HepG2 (cell line): ENCODE results near the gene TNS1. TPM values are rescaled to one million over a fixed set of nuclear protein-coding genes. Genes with fewer than 3 reads are reported as not detected.

ENCODE experiments used
- ATAC-seq: fragments of 200-7000 bp; cut with Tn5 transposase; 3 replicates; pipeline ENCODE4 v1.9.1; 2020; ENCODE audit warnings: mild to moderate bottlenecking, moderate library complexity
- BruUV-seq: library from RNA; stranded (reverse); fragments of 400-500 nt; replicated peaks from 2 replicates; lab custom pipeline; 2021; lab: Mats Ljungman, UMichigan
- CTCF ChIA-PET: fragments of 300-600 bp; formaldehyde crosslinking; extraction: SDS; loops from one replicate; lab custom pipeline; 2021; ENCODE audit warnings: low total read pairs, inconsistent platforms, low intra/inter-chr PET ratio; lab: Yijun Ruan, JAX
- POLR2A ChIA-PET: fragments of 350-600 bp; sonication (Branson Sonifier 250); formaldehyde crosslinking; loops from one replicate; lab custom pipeline; 2020; ENCODE audit warnings: antibody characterized with exemption, inconsistent platforms; lab: Yijun Ruan, JAX
- DNase-seq: peaks from one replicate; pipeline ENCODE4 v3.0.0-alpha.2; 2015; ENCODE audit warnings: low spot score
- FAIRE-seq: peaks from 3 replicates; lab custom pipeline; 2011; peaks lifted over from hg19 to GRCh38; lab: Jason Lieb, UNC
- H2AFZ ChIP-seq: one replicate; pipeline ENCODE4 v1.6.1; 2011; ENCODE audit warnings: low read length, inconsistent platforms
- H3K27ac ChIP-seq: fragments of 300-600 bp; 3 replicates; pipeline ENCODE4 v1.8.0; 2011; ENCODE audit warnings: mixed run types, mild to moderate bottlenecking, mixed read lengths, low read length, inconsistent platforms; ENCODE audit not compliant: insufficient read depth; ENCODE audit errors: extremely low read length
- H3K27me3 ChIP-seq, 2 experiments: fragments of 200-600 bp in 1 of 2; 2 replicates in 1 of 2; 3 replicates in 1 of 2; pipeline versions ENCODE4 v1.6.0 to v1.8.0; 2011; ENCODE audit warnings: low read length in 2 of 2, mild to moderate bottlenecking in 2 of 2, moderate library complexity in 2 of 2, inconsistent platforms in 1 of 2; ENCODE audit not compliant: insufficient read depth in 2 of 2, control insufficient read depth in 1 of 2
- H3K36me3 ChIP-seq, 2 experiments: fragments of 200-600 bp in 1 of 2; replicated peaks in 1 of 2; 2 replicates in 1 of 2; 3 replicates in 1 of 2; pipeline versions ENCODE4 v1.5.1 to v1.8.0; 2011; ENCODE audit warnings: low read length in 2 of 2, inconsistent platforms in 1 of 2; ENCODE audit not compliant: insufficient read depth in 2 of 2, control insufficient read depth in 1 of 2
- H3K4me1 ChIP-seq: 2 replicates; pipeline ENCODE4 v1.5.1; 2012; ENCODE audit warnings: low read length, inconsistent platforms; ENCODE audit not compliant: insufficient read depth
- H3K4me2 ChIP-seq: 2 replicates; pipeline ENCODE4 v1.6.0; 2011; ENCODE audit warnings: low read depth, low read length, inconsistent platforms
- H3K4me3 ChIP-seq, 3 experiments: fragments of 200-600 bp in 1 of 3; sonication (generic), shearing (Covaris generic) in 1 of 3; replicated peaks in 1 of 3; 2 replicates each; pipeline ENCODE4 v1.5.1; 2011 to 2016; ENCODE audit warnings: low read length in 3 of 3, inconsistent platforms in 2 of 3, low read depth in 2 of 3, mild to moderate bottlenecking in 2 of 3, control low read depth in 1 of 3, mixed read lengths in 1 of 3; ENCODE audit not compliant: insufficient read depth in 1 of 3
- H3K79me2 ChIP-seq: one replicate; pipeline ENCODE4 v1.6.1; 2011; ENCODE audit warnings: low read length, inconsistent platforms; ENCODE audit not compliant: insufficient read depth
- H3K9ac ChIP-seq: 2 replicates; pipeline ENCODE4 v1.6.0; 2011; ENCODE audit warnings: mild to moderate bottlenecking, low read depth, low read length, inconsistent platforms; ENCODE audit not compliant: insufficient read depth
- H3K9me3 ChIP-seq: 2 replicates; pipeline ENCODE4 v1.5.1; 2012; ENCODE audit warnings: mild to moderate bottlenecking, low read length
- H4K20me1 ChIP-seq: 2 replicates; pipeline ENCODE4 v1.6.0; 2011; ENCODE audit warnings: inconsistent platforms, mild to moderate bottlenecking, low read length, moderate library complexity; ENCODE audit not compliant: insufficient read depth
- HMGXB4 ChIP-seq, 2 experiments: sonication (generic) in 1 of 2; formaldehyde crosslinking in 1 of 2; IDR thresholded peaks; 2 replicates each; pipeline versions ENCODE4 v1.4.0 to v1.6.1; 2018 to 2020; ENCODE audit warnings: missing genetic modification reagents in 2 of 2, borderline replicate concordance in 1 of 2, low read depth in 1 of 2, mild to moderate bottlenecking in 1 of 2, missing biosample characterization in 1 of 2
- MNT ChIP-seq: fragments of 450-650 bp; IDR thresholded peaks from 2 replicates; pipeline ENCODE4 v1.6.1; 2016
- ZNF432 ChIP-seq: sonication (generic); formaldehyde crosslinking; IDR thresholded peaks from 2 replicates; pipeline ENCODE4 v1.5.0; 2020; ENCODE audit warnings: missing genetic modification reagents, mild to moderate bottlenecking, borderline replicate concordance
- ZNF816 ChIP-seq: sonication (generic); formaldehyde crosslinking; IDR thresholded peaks from 2 replicates; pipeline ENCODE4 v1.8.0; 2022; ENCODE audit warnings: missing genetic modification reagents, mild to moderate bottlenecking, borderline replicate concordance
- WGBS: methylation state at CpG from one replicate; pipeline ENCODE4 v1.1.6; 2017; ENCODE audit warnings: low lambda C conversion rate; 5-methylcytosine and 5-hydroxymethylcytosine counted together
- in situ Hi-C: cut with HindIII; loops from 2 replicates; pipeline ENCODE4 v1.10.0; 2017; ENCODE audit warnings: low pct_unique_long_range_greater_than_20kb; ENCODE audit not compliant: extremely low pct_ligation_motif_present
- intact Hi-C: fragments of 100-400 bp; cut with micrococcal nuclease; formaldehyde crosslinking; loops from one replicate; pipeline ENCODE4 v1.10.0; 2022; ENCODE audit not compliant: unreplicated experiment
- polyA plus RNA-seq, 8 experiments: library from polyadenylated mRNA; depleted of rRNA in 3 of 8; stranded (reverse) in 7 of 8; unstranded in 1 of 8; fragments of >200 nt; fragmentation: Illumina TruSeq in 4 of 8; extraction: Trizol in 4 of 8; gene quantifications; 2 replicates each; pipeline versions ENCODE4 v1.2.1 to v1.2.3, GENCODE V29; 2011 to 2016; ENCODE audit warnings: low read depth in 4 of 8, missing spikeins in 1 of 8, mixed read lengths in 1 of 8; ENCODE audit not compliant: insufficient read depth in 1 of 8
- total RNA-seq, 5 experiments: library from RNA; depleted of rRNA; stranded (reverse); fragments of >200 nt; fragmentation: Illumina TruSeq; extraction: Trizol; gene quantifications; 2 replicates each; pipeline ENCODE4 v1.2.3, GENCODE V29; 2016; ENCODE audit warnings: low read depth in 1 of 5
- TF ChIP-seq, protein P1 (sequence below): sonication (generic); formaldehyde crosslinking; IDR thresholded peaks from 2 replicates; pipeline ENCODE4 v1.5.0; 2020; ENCODE audit warnings: missing genetic modification reagents

The TNS1 gene
- total and polyA plus RNA-seq, 2 of the 13 experiments (the other 11 are each of a cell fraction or from before 2014, with no cell fraction given) = 1.9 to 118 TPM

- no peak for TF ChIP-seq HMGXB4 (CRISPR knock-in tag; IDR thresholded peaks at IDR 0.05; ENCODE audit: borderline replicate concordance in 1 of 2, low read depth in 1 of 2)
Measured at GRCh38 chr2:217807025-217807424, 195.8 kb downstream of the TNS1 start (continued).

GRCh38 chr2:217806482-217806765 lies 196.4 kb downstream of the TNS1 start:
- no TSS peak for BruUV-seq
- TF ChIP-seq, protein P1, sequence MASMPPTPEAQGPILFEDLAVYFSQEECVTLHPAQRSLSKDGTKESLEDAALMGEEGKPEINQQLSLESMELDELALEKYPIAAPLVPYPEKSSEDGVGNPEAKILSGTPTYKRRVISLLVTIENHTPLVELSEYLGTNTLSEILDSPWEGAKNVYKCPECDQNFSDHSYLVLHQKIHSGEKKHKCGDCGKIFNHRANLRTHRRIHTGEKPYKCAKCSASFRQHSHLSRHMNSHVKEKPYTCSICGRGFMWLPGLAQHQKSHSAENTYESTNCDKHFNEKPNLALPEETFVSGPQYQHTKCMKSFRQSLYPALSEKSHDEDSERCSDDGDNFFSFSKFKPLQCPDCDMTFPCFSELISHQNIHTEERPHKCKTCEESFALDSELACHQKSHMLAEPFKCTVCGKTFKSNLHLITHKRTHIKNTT (CRISPR knock-in tag) = no peak
- no peak for TF ChIP-seq ZNF816 (CRISPR knock-in tag)
- peak; percentile 64 for TF ChIP-seq MNT
- no peak for TF ChIP-seq ZNF432 (CRISPR knock-in tag)
- ChIA-PET CTCF (no interaction called here), POLR2A (no interaction called here)
- no peak for DNase-seq
- no peak overlapping the region for H2AFZ ChIP-seq
- no peak overlapping the region for H3K4me2 ChIP-seq
- no peaks in the 10 kb centered on the region for H3K27me3 ChIP-seq
- FAIRE-seq = no peak
- H3K36me3 ChIP-seq = peaks cover 25 to 28% of the 10 kb centered on the region in 2 experiments
- no peak overlapping the region for H3K27ac ChIP-seq
- no peak for ATAC-seq
- H3K79me2 ChIP-seq = no peaks in the 10 kb centered on the region
- 80% methylated on average over 3 of the region's 3 CpGs for WGBS
- H4K20me1 ChIP-seq = peaks cover 18% of the 10 kb centered on the region; the same call in 1 of the 2 replicates
- no peak overlapping the region for H3K9ac ChIP-seq
- no peak overlapping the region for H3K4me3 ChIP-seq
- in situ Hi-C loops (no loop called here), intact Hi-C loops (no loop called here)
- H3K9me3 ChIP-seq = no peaks in the 10 kb centered on the region
- peaks cover 13% of the 10 kb centered on the region; the same call in 1 of the 2 replicates for H3K4me1 ChIP-seq
